ENCODE measurements around the gene AOC2.
"Not testable (repeated sequence)": the region's sequence is repeated elsewhere in the genome, so short reads cannot be mapped to it uniquely, and the experiment has no call there.

The AOC2 gene

GRCh38 chr17:42832934-42833766, 11.2 kb upstream of the AOC2 start, which contains the start of gene PSME3:
Gene PSME3, plus strand, starts transcription at chr17:42833397. Its CDS starts 235 bp downstream, at chr17:42833632.
- peak; percentile 87 to 88 for ATAC-seq

- no peak for ATAC-seq
These were observed 10.5 kb upstream of the AOC2 start for GRCh38 chr17:42833767-42834422.

GRCh38 chr17:42835732-42836131, 8.6 kb upstream of the AOC2 start:
- no peak for ATAC-seq

- no peak for ATAC-seq
These were observed 2.2 kb upstream of the AOC2 start for GRCh38 chr17:42841975-42842685.

- ATAC-seq: no peak
These were observed 934 bp upstream of the AOC2 start for GRCh38 chr17:42843358-42843934.

- no peak for ATAC-seq
These were observed 578 bp downstream of the AOC2 start for GRCh38 chr17:42844761-42845555.

- no peak for ATAC-seq
These were observed 1.2 kb downstream of the AOC2 start for GRCh38 chr17:42845556-42845917.

- ATAC-seq: peak; percentile 78 to 83
These were observed 1.7 kb downstream of the AOC2 start for GRCh38 chr17:42845918-42846593.

GRCh38 chr17:42846594-42847280, 2.4 kb downstream of the AOC2 start:
- ATAC-seq: no peak

GRCh38 chr17:42848093-42848492, 3.7 kb downstream of the AOC2 start:
- ATAC-seq: no peak

- ATAC-seq: no peak
These were observed 4.7 kb downstream of the AOC2 start for GRCh38 chr17:42849031-42849430.

- no peak for ATAC-seq
These were observed 5.2 kb downstream of the AOC2 start for GRCh38 chr17:42849451-42850181.

- no peak for ATAC-seq
These were observed 6.6 kb downstream of the AOC2 start, which contains the start of gene AOC3 for GRCh38 chr17:42850954-42851353. Gene AOC3, plus strand, starts transcription at chr17:42851199. Its CDS starts 145 bp downstream, at chr17:42851344.

- not testable (repeated sequence) for ATAC-seq
These were observed 7.2 kb downstream of the AOC2 start for GRCh38 chr17:42851371-42852240.

- ATAC-seq: no peak
These were observed 8.0 kb downstream of the AOC2 start for GRCh38 chr17:42852351-42852750.

GRCh38 chr17:42853004-42853403, 8.6 kb downstream of the AOC2 start:
- no peak for ATAC-seq

- ATAC-seq: no peak
These were observed 9.2 kb downstream of the AOC2 start for GRCh38 chr17:42853597-42853967.

- ATAC-seq: no peak
These were observed 9.8 kb downstream of the AOC2 start for GRCh38 chr17:42853968-42854790.
